ENCODE measurements around the gene ARHGDIG. TPM values are rescaled to one million over a fixed set of nuclear protein-coding genes. Genes with fewer than 3 reads are reported as not detected.

Gene ARHGDIG
- total and polyA plus RNA-seq, 2 donors (not counting 3 experiments of a cell fraction or from before 2014, with no cell fraction given), result 0.93 to 2.2 TPM

- H3K79me2 ChIP-seq (ENCODE audit: control insufficient read depth, insufficient read depth, low read length), result peaks cover 56% of the 10 kb centered on the region
These were observed 38.2 kb downstream of the ARHGDIG start for GRCh38 chr16:318628-319027.

GRCh38 chr16:320206-320605 is 39.8 kb downstream of the ARHGDIG start:
- no peak for DNase-seq (ENCODE audit: low read depth, low spot score)
- dilution Hi-C loops (cut with MboI; ENCODE audit: extremely low pct_ligation_motif_present, low sequenced_read_pairs), result no loop called here
- TF ChIP-seq MYC (IDR thresholded peaks at IDR 0.05; ENCODE audit: low read depth, low read length) (no peak), JUN (IDR thresholded peaks at IDR 0.05; ENCODE audit: borderline replicate concordance, insufficient read depth, insufficient read length, low read depth) (no peak), POLR2AphosphoS5 (IDR thresholded peaks at IDR 0.05; ENCODE audit: insufficient read depth, low read depth, low read length) (no peak), CTCF (IDR thresholded peaks at IDR 0.05; ENCODE audit: extremely low read depth in 1 of 2, insufficient read depth in 1 of 2, low read depth in 1 of 2, low read length in 2 of 2) (no peak), POLR2A (IDR thresholded peaks at IDR 0.05; ENCODE audit: low read depth, low read length) (no peak), GATA2 (IDR thresholded peaks at IDR 0.05; ENCODE audit: insufficient read depth, insufficient read length, low read depth, low read length) (no peak), EZH2 (IDR thresholded peaks at IDR 0.05; ENCODE audit: borderline replicate concordance, low read depth, low read length, severe bottlenecking) (no peak), FOS (IDR thresholded peaks at IDR 0.05; ENCODE audit: borderline replicate concordance, insufficient read depth, low read length) (no peak), MAX (IDR thresholded peaks at IDR 0.05; ENCODE audit: insufficient read depth, insufficient read length) (no peak)
- Histone ChIP-seq H3K9me3 (replicated peaks; ENCODE audit: control insufficient read depth, insufficient read depth, low read length) (no peaks in the 10 kb centered on the region), H2AFZ (ENCODE audit: low read depth, low read length) (no peak overlapping the region), H3K4me1 (ENCODE audit: control insufficient read depth, extremely low read depth, insufficient read depth, low read length) (peaks cover 3% of the 10 kb centered on the region), H3K9me1 (replicated peaks; ENCODE audit: control insufficient read depth, extremely low read depth, insufficient read depth, low read length) (no peaks in the 10 kb centered on the region), H3K4me2 (ENCODE audit: insufficient read depth, low read length) (no peak overlapping the region), H3K27me3 (ENCODE audit: control insufficient read depth in 2 of 2, insufficient read depth in 2 of 2, low read length in 2 of 2) (no peaks in the 10 kb centered on the region), H3K27ac (ENCODE audit: insufficient read depth, low read depth, low read length) (no peak overlapping the region), H3K79me2 (ENCODE audit: control insufficient read depth, insufficient read depth, low read length) (peaks cover 70% of the 10 kb centered on the region), H3K4me3 (replicated peaks in 1 of 3; ENCODE audit: insufficient read depth in 1 of 3, low read depth in 1 of 3, low read length in 3 of 3) (no peak overlapping the region), H4K20me1 (replicated peaks; ENCODE audit: control insufficient read depth, extremely low read depth, insufficient read depth, low read length) (no peaks in the 10 kb centered on the region), H3K9ac (replicated peaks; ENCODE audit: extremely low read depth, insufficient read depth, low read length) (no peak overlapping the region), H3K36me3 (ENCODE audit: control insufficient read depth in 2 of 2, extremely low read depth in 1 of 2, insufficient read depth in 2 of 2, low read length in 2 of 2) (peaks cover 0 to 2% of the 10 kb centered on the region in 2 experiments)
- ChIA-PET CTCF (no interaction called here), POLR2A (no interaction called here)
- intact Hi-C loops (cut with micrococcal nuclease), result no loop called here
- BruUV-seq (replicated peaks), result no TSS peak
- no peak for FAIRE-seq

More at GRCh38 chr16:318628-319027, 38.2 kb downstream of the ARHGDIG start:
- intact Hi-C loops (cut with micrococcal nuclease) (no loop called here), dilution Hi-C loops (cut with MboI; ENCODE audit: extremely low pct_ligation_motif_present, low sequenced_read_pairs) (no loop called here)
- Histone ChIP-seq H3K4me1 (ENCODE audit: control insufficient read depth, extremely low read depth, insufficient read depth, low read length) (no peaks in the 10 kb centered on the region), H3K9me3 (replicated peaks; ENCODE audit: control insufficient read depth, insufficient read depth, low read length) (no peaks in the 10 kb centered on the region), H3K27me3 (ENCODE audit: control insufficient read depth in 2 of 2, insufficient read depth in 2 of 2, low read length in 2 of 2) (no peaks in the 10 kb centered on the region), H3K27ac (ENCODE audit: insufficient read depth, low read depth, low read length) (no peak overlapping the region), H3K9me1 (replicated peaks; ENCODE audit: control insufficient read depth, extremely low read depth, insufficient read depth, low read length) (no peaks in the 10 kb centered on the region), H4K20me1 (replicated peaks; ENCODE audit: control insufficient read depth, extremely low read depth, insufficient read depth, low read length) (no peaks in the 10 kb centered on the region), H2AFZ (ENCODE audit: low read depth, low read length) (no peak overlapping the region), H3K9ac (replicated peaks; ENCODE audit: extremely low read depth, insufficient read depth, low read length) (no peak overlapping the region), H3K36me3 (ENCODE audit: control insufficient read depth in 2 of 2, extremely low read depth in 1 of 2, insufficient read depth in 2 of 2, low read length in 2 of 2) (peaks cover 0 to 10% of the 10 kb centered on the region in 2 experiments), H3K4me3 (replicated peaks in 1 of 3; ENCODE audit: insufficient read depth in 1 of 3, low read depth in 1 of 3, low read length in 3 of 3) (no peak overlapping the region), H3K4me2 (ENCODE audit: insufficient read depth, low read length) (no peak overlapping the region)
- no peak for FAIRE-seq
- ChIA-PET POLR2A (no interaction called here), CTCF (no interaction called here)
- no TSS peak for BruUV-seq (replicated peaks)
- no peak for TF ChIP-seq GATA2 (IDR thresholded peaks at IDR 0.05; ENCODE audit: insufficient read depth, insufficient read length, low read depth, low read length)
- TF ChIP-seq CTCF (IDR thresholded peaks at IDR 0.05; ENCODE audit: extremely low read depth in 1 of 2, insufficient read depth in 1 of 2, low read depth in 1 of 2, low read length in 2 of 2), result peak in 1 of 2 donors; percentile 5
- DNase-seq (ENCODE audit: low read depth, low spot score), result no peak

Data from endothelial cell of umbilical vein (primary cell).